HEK293 (cell line): ENCODE data around the gene IL2RA.

ENCODE experiments used
- ZBTB1 ChIP-seq: fragments of 450-650 bp; formaldehyde crosslinking; IDR thresholded peaks from 2 replicates; pipeline ENCODE4 v1.5.1; 2016; ENCODE audit warnings: missing biosample characterization, missing genetic modification characterization
- ZBTB21 ChIP-seq: fragments of 450-650 bp; formaldehyde crosslinking; IDR thresholded peaks from 2 replicates; pipeline ENCODE4 v1.5.1; 2017; ENCODE audit warnings: missing biosample characterization, missing genetic modification characterization
- ZFP3 ChIP-seq: fragments of 450-650 bp; formaldehyde crosslinking; IDR thresholded peaks from 2 replicates; pipeline ENCODE4 v1.5.1; 2016; ENCODE audit warnings: low read depth, missing biosample characterization, missing genetic modification characterization
- ZFP69B ChIP-seq: fragments of 450-650 bp; formaldehyde crosslinking; IDR thresholded peaks from 2 replicates; pipeline ENCODE4 v1.5.1; 2016; ENCODE audit warnings: missing biosample characterization, missing genetic modification characterization
- ZNF561 ChIP-seq: fragments of 450-650 bp; IDR thresholded peaks from 2 replicates; pipeline ENCODE4 v1.5.1; 2018; ENCODE audit warnings: missing biosample characterization, missing genetic modification characterization, borderline replicate concordance
- ZNF747 ChIP-seq: fragments of 450-650 bp; formaldehyde crosslinking; IDR thresholded peaks from 2 replicates; pipeline ENCODE4 v1.5.1; 2016; ENCODE audit warnings: missing biosample characterization, missing genetic modification characterization
- ZNF76 ChIP-seq: fragments of 450-650 bp; formaldehyde crosslinking; IDR thresholded peaks from 2 replicates; pipeline ENCODE4; 2016; ENCODE audit warnings: low read depth, missing biosample characterization, missing genetic modification characterization, borderline replicate concordance
- ZNF776 ChIP-seq: fragments of 450-650 bp; formaldehyde crosslinking; IDR thresholded peaks from 2 replicates; pipeline ENCODE4 v1.5.0; 2017; ENCODE audit warnings: missing biosample characterization, missing genetic modification characterization, borderline replicate concordance
- ZNF777 ChIP-seq: fragments of 450-650 bp; formaldehyde crosslinking; IDR thresholded peaks from 2 replicates; pipeline ENCODE4 v1.5.1; 2017; ENCODE audit warnings: missing biosample characterization, missing genetic modification characterization, borderline replicate concordance
- TF ChIP-seq, protein P1 (sequence below): fragments of 450-650 bp; formaldehyde crosslinking; IDR thresholded peaks from 2 replicates; pipeline ENCODE4 v1.5.1; 2016; ENCODE audit warnings: missing biosample characterization, missing genetic modification characterization
- TF ChIP-seq, protein P2 (sequence below): fragments of 450-650 bp; formaldehyde crosslinking; IDR thresholded peaks from 2 replicates; pipeline ENCODE4 v1.5.1; 2016; ENCODE audit warnings: missing biosample characterization, missing genetic modification characterization, low read depth

DNA sequence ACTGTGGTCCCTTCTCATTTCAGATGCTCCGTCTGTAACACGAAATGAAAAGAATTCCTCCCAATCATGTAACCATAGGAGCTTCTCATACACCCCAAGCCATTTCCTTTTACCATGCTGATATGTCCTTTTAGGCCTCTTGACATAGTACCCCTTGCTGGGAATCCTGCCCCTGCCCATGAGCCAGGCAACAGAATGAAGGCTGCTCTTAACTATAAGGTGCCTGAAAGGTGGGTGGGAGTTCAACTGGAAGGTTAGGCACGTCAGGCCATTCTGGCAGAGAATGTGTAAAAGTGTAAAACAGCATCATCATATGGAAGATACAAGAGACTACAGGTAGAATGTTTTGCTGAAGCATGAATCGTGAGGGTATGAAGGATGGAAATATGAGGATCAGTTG, 22.5 kb downstream of the IL2RA start:
- no peak for TF ChIP-seq ZNF561
- TF ChIP-seq ZNF76 (tag by site-specific recombination) = no peak
- TF ChIP-seq ZNF747 (tag by site-specific recombination) = no peak
- TF ChIP-seq, protein P1, sequence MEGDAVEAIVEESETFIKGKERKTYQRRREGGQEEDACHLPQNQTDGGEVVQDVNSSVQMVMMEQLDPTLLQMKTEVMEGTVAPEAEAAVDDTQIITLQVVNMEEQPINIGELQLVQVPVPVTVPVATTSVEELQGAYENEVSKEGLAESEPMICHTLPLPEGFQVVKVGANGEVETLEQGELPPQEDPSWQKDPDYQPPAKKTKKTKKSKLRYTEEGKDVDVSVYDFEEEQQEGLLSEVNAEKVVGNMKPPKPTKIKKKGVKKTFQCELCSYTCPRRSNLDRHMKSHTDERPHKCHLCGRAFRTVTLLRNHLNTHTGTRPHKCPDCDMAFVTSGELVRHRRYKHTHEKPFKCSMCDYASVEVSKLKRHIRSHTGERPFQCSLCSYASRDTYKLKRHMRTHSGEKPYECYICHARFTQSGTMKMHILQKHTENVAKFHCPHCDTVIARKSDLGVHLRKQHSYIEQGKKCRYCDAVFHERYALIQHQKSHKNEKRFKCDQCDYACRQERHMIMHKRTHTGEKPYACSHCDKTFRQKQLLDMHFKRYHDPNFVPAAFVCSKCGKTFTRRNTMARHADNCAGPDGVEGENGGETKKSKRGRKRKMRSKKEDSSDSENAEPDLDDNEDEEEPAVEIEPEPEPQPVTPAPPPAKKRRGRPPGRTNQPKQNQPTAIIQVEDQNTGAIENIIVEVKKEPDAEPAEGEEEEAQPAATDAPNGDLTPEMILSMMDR = no peak
- TF ChIP-seq, protein P2, sequence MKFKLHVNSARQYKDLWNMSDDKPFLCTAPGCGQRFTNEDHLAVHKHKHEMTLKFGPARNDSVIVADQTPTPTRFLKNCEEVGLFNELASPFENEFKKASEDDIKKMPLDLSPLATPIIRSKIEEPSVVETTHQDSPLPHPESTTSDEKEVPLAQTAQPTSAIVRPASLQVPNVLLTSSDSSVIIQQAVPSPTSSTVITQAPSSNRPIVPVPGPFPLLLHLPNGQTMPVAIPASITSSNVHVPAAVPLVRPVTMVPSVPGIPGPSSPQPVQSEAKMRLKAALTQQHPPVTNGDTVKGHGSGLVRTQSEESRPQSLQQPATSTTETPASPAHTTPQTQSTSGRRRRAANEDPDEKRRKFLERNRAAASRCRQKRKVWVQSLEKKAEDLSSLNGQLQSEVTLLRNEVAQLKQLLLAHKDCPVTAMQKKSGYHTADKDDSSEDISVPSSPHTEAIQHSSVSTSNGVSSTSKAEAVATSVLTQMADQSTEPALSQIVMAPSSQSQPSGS (tag by site-specific recombination) = no peak
- TF ChIP-seq ZNF776 (tag by site-specific recombination) = no peak
- no peak for TF ChIP-seq ZFP3 (tag by site-specific recombination)
- TF ChIP-seq ZBTB1 (tag by site-specific recombination) = no peak
- no peak for TF ChIP-seq ZFP69B (tag by site-specific recombination)
- no peak for TF ChIP-seq ZNF777
- TF ChIP-seq ZBTB21 (tag by site-specific recombination) = no peak
